Measurements from ENCODE around the gene RPGRIP1L.

Gene RPGRIP1L

DNA sequence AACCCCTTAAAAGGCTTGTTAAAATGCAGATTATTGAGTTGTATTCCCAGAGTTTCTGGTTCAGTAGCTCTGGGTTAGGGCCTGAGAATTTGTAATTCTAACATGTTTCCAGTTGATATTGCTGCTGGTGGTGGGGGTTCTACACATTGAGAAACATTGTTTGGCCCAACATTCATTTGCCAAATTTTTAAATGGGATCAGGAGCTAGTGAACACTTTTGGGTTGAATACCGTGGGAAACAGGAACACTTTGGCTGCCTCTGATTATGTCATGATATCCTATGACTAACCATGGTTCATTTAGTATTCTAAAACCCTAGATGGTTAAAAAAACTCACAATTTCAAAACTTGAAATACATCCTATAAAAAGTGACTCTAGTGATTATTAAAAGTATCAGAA, 89.3 kb downstream of the RPGRIP1L start:
- Histone ChIP-seq H3K4me3 (no peak overlapping the region), H3K27ac (peak overlapping the region in 1 of 21 experiments; percentile 48)

DNA sequence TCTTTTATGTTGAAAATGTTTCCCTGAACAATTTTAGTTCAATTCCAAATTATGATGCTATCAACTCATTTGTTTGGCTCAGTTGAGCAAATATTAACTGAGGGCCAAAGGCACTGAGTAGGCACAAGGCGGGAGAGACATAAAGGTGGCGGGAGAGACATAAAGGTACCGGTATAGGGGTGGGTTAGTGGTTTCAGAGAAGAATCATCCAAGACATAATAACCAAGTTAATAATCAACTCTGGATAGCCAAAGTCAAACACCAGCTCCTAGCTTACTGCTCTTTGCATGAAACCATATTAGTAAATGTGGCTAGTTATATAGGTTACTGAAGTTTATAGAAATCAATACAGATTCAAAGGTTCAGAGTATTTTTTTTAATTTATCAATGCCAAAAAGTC, 91.7 kb downstream of the RPGRIP1L start:
- H3K27ac ChIP-seq: no peak overlapping the region
- no peak overlapping the region for H3K4me3 ChIP-seq

DNA sequence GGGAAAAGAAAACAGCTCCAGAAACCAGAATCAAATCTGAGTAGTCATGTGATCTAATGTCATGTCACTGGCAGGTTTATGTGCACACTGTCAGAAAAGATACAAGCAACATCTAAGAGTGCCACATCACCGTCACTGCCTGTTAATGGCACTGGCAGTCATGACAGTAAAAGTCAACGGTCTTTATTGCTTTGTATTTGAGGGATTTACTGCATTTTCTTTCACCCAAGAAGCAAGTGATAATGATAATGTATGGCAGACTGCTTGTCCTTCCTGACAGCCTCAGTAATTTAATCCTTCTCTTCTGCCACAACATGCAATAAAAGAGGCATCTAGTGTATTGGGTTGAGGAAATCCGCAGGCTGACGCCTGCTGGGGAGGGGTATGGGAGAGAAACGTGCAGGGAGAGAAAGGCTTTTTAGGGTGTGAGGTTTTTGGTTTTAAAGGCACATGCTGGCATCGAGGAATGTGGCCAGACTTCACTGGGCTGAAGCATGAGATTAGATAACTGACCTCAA, 92.4 kb downstream of the RPGRIP1L start:
- H3K27ac ChIP-seq: no peak overlapping the region
- H3K4me3 ChIP-seq: no peak overlapping the region

DNA sequence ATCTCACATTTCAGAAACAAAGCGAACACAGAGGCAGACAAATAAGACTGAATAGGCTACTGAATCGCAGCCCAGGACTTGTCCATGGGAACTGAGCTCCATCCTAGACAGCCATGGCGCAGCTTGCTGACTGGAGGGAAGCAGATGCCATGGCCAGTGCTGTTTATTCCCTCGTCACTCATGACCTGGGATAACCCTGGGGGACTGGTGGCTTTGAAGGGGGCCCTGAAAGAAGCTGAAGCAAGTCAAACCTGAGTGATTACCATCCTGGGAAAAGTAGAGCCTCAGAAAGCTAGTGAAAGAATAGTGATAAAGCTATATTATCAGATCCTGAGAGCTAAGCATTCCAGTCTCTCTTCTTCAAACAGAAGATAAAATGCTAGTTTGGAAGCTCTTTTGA, 94.1 kb downstream of the RPGRIP1L start:
- no peak overlapping the region for H3K27ac ChIP-seq
- H3K4me3 ChIP-seq: no peak overlapping the region

DNA sequence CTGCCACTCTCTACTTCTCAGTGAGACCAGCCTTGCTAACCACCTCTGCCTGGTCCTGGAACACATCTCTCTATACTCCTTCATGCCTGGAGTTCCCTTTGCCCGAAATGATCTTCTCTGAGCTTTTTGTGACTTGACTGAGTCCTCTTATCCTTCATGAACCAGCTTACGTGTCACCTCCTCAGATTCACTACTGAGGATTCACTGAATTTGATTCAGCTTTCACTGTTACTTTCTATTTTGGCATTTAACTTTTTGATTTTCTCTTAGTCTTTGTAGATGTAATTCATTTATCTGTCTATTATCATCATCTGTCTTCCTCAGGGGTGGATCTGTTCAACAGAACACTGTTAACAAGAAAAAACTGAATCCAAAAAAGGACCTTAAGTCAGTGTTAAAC, 95.6 kb downstream of the RPGRIP1L start:
- no peak overlapping the region for H3K27ac ChIP-seq

DNA sequence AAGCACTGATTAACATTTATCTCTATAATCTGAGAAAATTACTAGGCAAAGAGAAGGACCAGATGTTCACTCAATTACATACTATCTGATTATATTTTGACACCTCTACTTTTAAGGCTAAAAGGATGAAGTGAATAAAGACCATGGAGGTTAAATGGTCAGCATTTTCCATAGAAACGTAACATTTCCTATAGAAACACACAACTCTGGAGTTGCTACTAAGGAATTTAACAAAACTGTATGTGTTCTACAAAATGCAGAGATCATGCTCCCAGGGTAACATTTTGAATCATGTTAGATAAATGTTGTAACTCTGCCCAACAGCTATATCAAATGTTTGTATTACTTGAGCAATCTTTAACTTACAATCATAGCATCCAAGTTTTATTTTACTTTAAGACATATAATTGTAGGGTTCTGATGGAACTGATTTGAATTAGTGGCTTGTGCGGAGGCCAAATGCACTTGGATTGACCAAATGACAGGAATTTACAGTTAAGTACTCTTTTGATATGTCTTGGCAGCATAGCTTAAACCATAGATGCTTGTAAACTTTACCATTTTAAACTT, 97.7 kb downstream of the RPGRIP1L start:
- H3K4me3 ChIP-seq: no peak overlapping the region
- no peak overlapping the region for H3K27ac ChIP-seq

More for the DNA sequence above, 95.6 kb downstream of the RPGRIP1L start:
- no peak overlapping the region for H3K4me3 ChIP-seq

DNA sequence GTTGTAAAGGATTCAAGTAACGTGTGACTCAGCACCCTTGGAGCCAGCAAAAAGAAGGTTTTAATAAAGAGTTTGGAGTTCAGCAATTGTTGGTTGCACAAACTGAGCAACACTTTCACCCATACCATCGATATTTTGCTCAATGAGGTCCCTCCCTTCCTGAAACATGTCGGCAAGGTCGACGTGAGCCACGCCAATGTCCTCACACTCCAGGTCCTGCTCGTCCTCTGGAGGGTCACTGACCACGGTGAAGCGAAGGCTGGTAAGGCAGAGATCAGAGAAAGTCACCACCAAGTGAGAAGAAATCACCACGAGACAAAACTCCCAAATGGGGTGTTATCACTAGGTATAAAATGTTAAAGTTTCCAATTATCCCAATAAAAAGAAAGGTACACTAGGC, 98.3 kb downstream of the RPGRIP1L start:
- no peak overlapping the region for H3K27ac ChIP-seq
- no peak overlapping the region for H3K4me3 ChIP-seq

DNA sequence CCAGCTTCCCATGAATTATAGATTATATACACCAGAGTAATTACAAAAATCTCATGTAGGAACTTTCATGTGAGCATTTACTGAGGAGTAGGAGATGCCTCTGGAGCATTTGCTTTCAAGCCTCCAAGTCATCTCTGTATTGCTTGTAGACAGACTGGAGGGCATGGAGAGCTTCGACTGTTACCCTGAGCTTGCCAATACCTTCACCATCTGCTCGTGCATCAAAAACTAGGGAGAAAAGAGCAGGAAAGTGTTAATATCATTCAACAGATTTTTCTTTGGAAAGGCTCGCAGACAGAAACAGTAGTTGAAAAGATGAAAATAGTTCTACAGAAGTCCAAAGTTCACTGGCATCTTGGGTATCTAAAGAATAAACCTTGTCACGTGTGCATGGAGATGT, 101.7 kb downstream of the RPGRIP1L start:
- Histone ChIP-seq H3K27ac (no peak overlapping the region), H3K4me3 (no peak overlapping the region)

DNA sequence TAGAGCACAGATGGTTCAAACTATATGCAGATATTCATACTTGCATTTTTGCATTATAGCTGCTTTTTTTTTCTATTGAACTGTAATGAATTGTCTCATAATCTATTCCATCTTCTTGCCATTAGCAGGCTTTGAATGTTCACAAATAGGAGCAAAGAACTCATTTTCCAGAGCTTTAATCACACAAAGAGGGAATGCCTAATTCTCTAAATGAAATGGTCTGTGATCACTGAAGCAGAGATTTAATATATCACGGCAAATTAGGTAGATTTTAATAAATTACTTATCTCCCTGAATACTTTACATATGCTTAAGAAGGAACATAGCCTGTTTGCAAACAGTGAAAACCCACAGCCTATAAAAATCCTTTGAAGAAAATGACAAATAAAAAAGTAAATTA, 103.0 kb downstream of the RPGRIP1L start:
- Histone ChIP-seq H3K4me3 (no peak overlapping the region), H3K27ac (peak overlapping the region in 2 of 21 experiments; percentile 7 to 10)

DNA sequence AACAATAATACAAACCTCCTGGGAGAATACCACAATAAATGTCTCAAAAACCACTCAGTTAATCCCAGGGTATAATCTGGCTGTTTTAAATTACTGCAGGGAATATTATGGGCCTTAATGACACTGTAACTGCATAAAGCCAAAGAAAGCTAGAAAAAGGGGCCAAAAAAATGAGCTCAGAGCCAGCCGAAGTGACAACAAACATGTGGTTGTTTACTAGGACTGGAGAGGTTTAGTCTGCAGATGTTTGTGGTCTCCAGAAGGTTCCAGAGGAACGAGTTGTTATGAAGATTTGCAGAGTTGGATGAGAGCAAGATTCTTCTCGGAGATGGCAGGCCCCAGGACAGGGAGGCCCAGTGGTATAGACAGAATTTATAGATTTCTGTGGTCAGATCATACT, 103.5 kb downstream of the RPGRIP1L start:
- no peak overlapping the region for H3K4me3 ChIP-seq
- peak overlapping the region in 2 of 21 experiments; percentile 7 to 10 for H3K27ac ChIP-seq

DNA sequence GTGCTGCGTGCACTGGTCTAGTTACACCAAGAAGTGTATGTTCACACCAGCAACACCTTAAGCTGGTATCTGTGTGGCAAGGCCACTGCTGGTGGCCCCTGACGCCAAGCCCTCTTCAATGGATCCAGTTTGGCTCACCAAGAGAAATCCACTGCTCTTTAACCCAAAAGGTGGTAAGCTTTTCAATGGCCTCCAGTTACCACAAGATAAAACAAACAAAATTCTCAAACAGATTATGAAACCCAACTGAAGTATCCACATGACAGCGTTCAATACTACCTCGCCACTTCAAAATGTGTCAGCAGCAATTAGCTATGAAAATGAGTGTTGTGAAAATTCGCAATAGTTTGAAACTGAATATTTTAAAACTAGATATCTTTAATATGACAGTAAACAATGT, 104.1 kb downstream of the RPGRIP1L start:
- Histone ChIP-seq H3K4me3 (no peak overlapping the region), H3K27ac (peak overlapping the region in 8 of 21 experiments; percentile 1 to 41 (median 23))

DNA sequence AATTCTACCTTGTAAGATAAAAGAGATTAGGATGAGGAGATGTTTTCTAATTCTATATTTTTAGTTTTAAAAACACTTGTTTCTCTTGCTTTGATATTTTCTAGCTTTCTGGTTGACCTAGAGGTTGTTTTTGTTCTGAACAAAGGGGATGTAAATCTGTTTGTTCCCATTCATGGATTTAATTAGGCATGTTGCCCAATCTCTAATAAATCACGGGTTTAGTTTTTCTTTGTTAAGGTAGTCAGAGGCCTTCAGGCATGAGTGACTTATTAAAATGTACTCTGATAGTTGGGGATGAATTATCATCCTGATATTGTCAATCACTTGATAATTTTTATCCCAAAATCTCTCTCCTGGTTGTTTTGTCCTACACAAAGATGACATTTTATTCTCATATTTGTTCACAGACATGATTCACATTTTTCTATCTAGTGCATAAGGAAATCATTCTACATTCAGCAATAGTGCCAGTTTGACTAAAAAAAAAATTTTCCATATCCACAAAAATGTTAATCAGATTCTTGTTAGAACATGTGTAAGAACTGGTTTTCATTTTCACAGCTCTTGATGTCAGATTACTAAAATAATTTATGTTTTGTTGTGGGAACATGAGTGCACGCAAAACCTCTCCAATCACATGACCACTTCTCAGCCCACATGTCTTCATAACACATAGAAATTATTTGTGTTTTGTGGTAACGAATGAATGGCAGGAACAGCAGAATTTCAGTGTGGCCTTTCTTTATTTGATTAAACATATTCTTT, 105.0 kb downstream of the RPGRIP1L start:
- Histone ChIP-seq H3K4me3 (no peak overlapping the region), H3K27ac (peak overlapping the region in 3 of 21 experiments; percentile 1 to 57 (median 10))

DNA sequence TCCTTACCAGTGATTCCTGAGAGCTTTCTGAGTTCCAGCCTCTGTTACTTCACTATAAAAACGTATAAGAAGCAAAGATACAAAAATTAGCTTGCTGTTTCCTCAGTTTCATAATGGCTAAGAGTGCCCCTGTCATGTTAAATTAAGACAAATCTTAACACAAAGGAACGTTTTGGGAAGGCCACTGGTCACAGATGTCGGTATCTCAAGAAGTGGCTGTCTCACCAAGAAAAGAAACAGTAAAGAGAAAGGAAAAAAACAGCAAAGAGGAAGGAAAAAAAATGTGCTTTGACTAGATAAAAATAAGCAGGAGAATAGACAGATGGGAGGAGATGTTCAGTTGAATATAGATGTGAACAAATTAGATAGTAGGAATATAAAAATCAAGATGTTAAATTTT, 105.9 kb downstream of the RPGRIP1L start:
- H3K4me3 ChIP-seq: no peak overlapping the region
- H3K27ac ChIP-seq: peak overlapping the region in 2 of 21 experiments; percentile 1 to 57

DNA sequence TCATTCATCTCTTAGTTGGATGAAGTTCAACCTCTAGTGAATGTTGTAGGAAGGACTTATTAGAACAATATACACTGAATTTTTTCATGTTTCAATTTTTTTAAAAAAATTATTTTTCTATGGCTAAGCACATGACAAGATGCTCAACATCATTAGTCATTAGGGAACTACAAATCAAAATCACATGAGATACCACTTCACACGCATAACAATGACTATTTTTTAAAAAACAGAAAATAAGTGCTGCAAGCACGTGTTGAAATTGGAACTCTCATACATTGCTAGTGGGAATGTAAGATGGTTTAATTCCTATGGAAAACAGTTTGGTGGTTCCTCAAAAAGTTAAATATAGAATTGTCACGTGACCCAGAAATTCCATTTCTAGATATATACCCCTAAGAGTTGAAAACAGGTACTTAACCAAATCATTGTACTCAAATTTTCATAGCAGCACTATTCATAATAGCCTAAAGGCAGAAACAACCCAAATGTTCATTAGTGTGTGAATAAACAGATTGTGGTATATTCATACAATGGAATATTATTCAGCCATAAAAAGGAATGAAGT, 115.5 kb downstream of the RPGRIP1L start:
- no peak overlapping the region for H3K4me3 ChIP-seq

DNA sequence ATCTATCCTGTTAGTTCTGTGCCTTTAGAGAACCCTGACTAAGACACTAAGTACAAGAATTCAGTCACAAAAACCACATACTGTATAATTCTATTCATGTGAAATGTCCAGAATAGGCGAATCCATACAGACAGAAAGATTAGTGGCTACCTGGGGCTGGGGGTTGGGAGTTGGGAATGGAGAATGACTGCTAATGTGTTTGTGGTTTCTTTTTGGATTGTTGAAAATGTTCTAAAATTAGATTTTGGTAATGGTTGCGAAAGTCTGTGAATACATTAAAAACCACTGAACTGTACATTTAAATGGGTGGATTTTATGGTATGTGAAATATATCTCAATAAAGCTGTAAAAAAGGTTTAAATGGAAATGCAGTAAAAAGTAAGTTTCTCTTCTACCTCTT, 120.3 kb downstream of the RPGRIP1L start:
- no peak overlapping the region for H3K27ac ChIP-seq

More for the DNA sequence above, 115.5 kb downstream of the RPGRIP1L start:
- no peak overlapping the region for H3K27ac ChIP-seq

DNA sequence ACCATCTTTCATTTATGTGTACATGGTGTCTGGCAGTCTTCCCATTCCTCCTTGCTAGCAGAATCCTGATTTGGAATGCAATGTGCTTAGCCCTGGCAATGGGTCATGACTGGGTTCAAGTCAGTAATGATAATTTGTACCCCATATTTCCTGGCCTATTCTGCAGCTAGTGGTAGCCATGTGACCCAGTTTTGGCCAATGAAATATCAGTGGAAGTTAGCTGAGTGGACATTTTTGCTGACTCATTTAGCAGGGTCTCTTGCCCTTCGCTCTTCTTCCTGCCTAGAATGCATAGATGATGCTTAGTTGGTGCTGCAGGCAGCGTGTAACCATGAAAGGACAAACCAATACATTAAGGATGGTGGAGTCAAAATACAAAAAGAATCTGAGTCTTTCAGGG, 121.9 kb downstream of the RPGRIP1L start:
- H3K27ac ChIP-seq: no peak overlapping the region
- H3K4me3 ChIP-seq: no peak overlapping the region

More for the DNA sequence above, 120.3 kb downstream of the RPGRIP1L start:
- no peak overlapping the region for H3K4me3 ChIP-seq

DNA sequence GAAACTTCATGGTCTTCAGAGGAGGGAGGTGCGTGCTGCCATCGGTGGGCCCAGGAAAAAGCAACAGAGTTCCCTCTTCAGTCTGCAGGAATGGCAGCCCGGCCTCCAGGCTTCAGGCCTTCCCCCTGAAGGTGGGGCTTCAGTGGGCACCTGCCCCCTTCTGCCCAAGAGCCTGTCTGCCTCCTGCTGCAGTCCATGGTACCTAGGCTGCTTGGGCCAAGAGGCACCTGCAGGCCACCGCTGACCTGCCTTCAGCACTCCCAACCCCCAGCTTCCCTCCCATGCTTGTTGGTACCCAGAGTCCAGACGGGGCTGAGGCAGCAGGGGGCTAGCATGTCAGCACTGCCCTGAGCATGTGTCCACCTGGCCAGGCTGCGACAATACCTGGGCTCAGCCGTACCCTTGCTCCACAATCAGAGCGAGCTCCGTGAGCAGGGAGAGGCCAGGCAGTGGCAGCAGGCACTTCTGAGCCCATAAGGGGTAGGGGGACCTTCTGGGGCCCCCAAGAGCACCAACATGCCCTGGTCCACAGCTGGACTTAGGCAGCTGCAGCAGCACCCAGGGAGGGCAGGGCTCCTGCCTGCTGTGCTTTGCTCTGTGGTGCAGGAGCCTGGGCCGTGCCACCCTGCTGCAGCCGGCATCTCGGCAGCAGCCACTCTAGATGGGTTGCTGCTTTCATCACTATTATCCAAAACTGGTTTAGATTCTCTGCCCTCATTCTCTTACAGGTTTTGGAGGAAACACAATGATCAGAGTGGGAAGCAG, 123.4 kb downstream of the RPGRIP1L start:
- Histone ChIP-seq H3K27ac (no peak overlapping the region), H3K4me3 (no peak overlapping the region)

DNA sequence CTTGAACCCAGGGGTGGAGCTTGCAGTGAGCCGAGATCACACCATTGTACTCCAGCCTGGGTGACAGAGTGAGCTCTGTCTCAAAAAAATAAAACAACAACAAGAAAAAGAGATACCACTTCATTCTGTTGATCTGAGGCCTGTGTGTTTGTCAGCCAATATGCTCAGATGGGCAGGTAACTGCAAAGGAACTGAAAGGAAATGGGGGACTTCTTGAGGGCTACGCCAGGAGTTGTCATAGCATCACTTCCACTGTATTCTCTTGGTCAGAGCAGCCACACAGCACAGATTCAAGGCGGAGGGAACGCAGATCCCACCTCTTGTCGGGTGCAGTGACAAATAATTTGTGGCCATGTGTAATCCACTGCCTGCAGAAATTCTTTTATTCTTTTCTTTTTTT, 126.8 kb downstream of the RPGRIP1L start:
- Histone ChIP-seq H3K27ac (no peak overlapping the region), H3K4me3 (no peak overlapping the region)

DNA sequence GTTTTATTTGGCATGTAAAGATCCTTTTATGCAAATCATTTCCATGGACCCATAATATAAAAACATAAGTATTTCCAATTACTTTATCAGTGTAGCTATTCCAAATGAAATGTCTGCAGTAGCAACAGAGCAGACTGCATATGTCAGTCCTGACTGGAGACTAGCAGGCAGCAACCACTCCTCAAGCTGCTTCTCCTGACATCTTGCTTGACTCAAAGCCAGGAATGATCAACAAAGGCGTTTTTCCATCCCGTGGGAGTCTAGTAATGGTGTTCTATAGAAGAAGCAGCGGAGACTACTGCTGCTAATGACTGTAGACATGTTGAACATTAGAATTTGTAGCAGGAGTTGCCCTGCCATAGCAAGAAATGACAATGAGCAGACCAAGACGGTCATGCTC, 127.4 kb downstream of the RPGRIP1L start:
- Histone ChIP-seq H3K27ac (no peak overlapping the region), H3K4me3 (no peak overlapping the region)

DNA sequence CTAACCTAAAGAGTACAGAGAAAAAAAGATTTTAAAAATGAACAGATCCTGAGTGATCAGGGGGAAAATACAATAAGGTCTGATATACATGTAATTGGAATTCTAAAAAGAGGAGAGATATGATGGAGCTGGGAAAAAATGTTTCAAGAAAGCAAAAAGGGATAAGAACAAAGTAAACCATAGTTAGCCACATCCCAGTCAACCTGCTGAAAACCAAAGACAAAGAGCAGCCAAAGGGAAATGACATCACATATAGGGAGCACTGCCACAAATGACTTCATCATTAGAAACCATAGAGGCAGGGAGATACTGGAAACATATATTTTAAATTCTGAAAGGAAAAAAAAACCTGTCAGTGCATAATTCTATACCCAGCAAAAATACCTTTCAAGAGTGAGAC, 131.9 kb downstream of the RPGRIP1L start:
- Histone ChIP-seq H3K4me3 (no peak overlapping the region), H3K27ac (no peak overlapping the region)
